SK-N-SH (cell line): ENCODE data around the gene APOC3. TPM values are rescaled to one million over a fixed set of nuclear protein-coding genes. Genes with fewer than 3 reads are reported as not detected.

Source experiments
- CTCF ChIA-PET: fragments of 300-600, 350-600 bp; formaldehyde crosslinking; extraction: SDS; loops from one replicate; lab custom pipeline; 2021; lab: Yijun Ruan, JAX
- POLR2A ChIA-PET: fragments of 350-600 bp; sonication (Branson Sonifier 250); formaldehyde crosslinking; extraction: SDS; loops from one replicate; lab custom pipeline; 2020; ENCODE audit warnings: antibody characterized with exemption, inconsistent platforms; lab: Yijun Ruan, JAX
- DNase-seq: peaks from one replicate; pipeline ENCODE4 v3.0.0; 2012
- H2AFZ ChIP-seq: fragments of 200-600 bp; sonication (generic); 2 replicates; pipeline ENCODE4 v1.8.1; 2016; ENCODE audit warnings: antibody characterized with exemption, mild to moderate bottlenecking, low read depth
- H3F3A ChIP-seq: fragments of 200-600 bp; sonication (generic); replicated peaks from 2 replicates; pipeline ENCODE3; 2016; ENCODE audit warnings: antibody characterized with exemption, mild to moderate bottlenecking; ENCODE audit not compliant: insufficient read depth
- H3K27ac ChIP-seq, 2 experiments: fragments of 200-500 bp in 1 of 2; fragments of 200-600 bp in 1 of 2; sonication (Bioruptor generic) in 1 of 2; sonication (generic), shearing (Covaris generic) in 1 of 2; 2 replicates each; pipeline versions ENCODE4 v1.5.1 to v1.6.1; 2014 to 2016; ENCODE audit warnings: low read depth in 2 of 2, inconsistent platforms in 1 of 2, low read length in 1 of 2, mild to moderate bottlenecking in 1 of 2, mixed read lengths in 1 of 2
- H3K27me3 ChIP-seq: fragments of 200-600 bp; sonication (generic), shearing (Covaris generic); 2 replicates; pipeline ENCODE4 v1.6.1; 2016; ENCODE audit warnings: mixed run types; ENCODE audit not compliant: insufficient read depth
- H3K36me3 ChIP-seq, 2 experiments: fragments of 200-500 bp in 1 of 2; fragments of 200-600 bp in 1 of 2; sonication (Bioruptor generic) in 1 of 2; sonication (generic) in 1 of 2; replicated peaks in 1 of 2; 2 replicates each; pipeline versions ENCODE3 to v1.5.1; 2014 to 2016; ENCODE audit warnings: low read length in 1 of 2, mild to moderate bottlenecking in 1 of 2; ENCODE audit not compliant: insufficient read depth in 2 of 2, control insufficient read depth in 1 of 2
- H3K4me1 ChIP-seq, 2 experiments: fragments of 200-500 bp in 1 of 2; fragments of 200-600 bp in 1 of 2; sonication (Bioruptor generic) in 1 of 2; sonication (generic), shearing (Covaris generic) in 1 of 2; 2 replicates each; pipeline versions ENCODE4 v1.5.1 to v1.6.1; 2014 to 2016; ENCODE audit warnings: low read depth in 1 of 2, low read length in 1 of 2, mixed run types in 1 of 2; ENCODE audit not compliant: insufficient read depth in 2 of 2, control insufficient read depth in 1 of 2
- H3K4me2 ChIP-seq: fragments of 200-600 bp; sonication (generic), shearing (Covaris generic); 2 replicates; pipeline ENCODE4 v1.6.1; 2017; ENCODE audit warnings: mixed run types
- H3K4me3 ChIP-seq, 2 experiments: fragments of 200-500 bp in 1 of 2; fragments of 200-600 bp in 1 of 2; sonication (Bioruptor generic) in 1 of 2; sonication (generic), shearing (Covaris generic) in 1 of 2; 2 replicates each; pipeline versions ENCODE4 v1.5.1 to v1.8.1; 2014 to 2016; ENCODE audit warnings: low read depth in 2 of 2, inconsistent platforms in 1 of 2, low read length in 1 of 2, mild to moderate bottlenecking in 1 of 2, mixed read lengths in 1 of 2, moderate library complexity in 1 of 2
- H3K79me2 ChIP-seq: fragments of 200-600 bp; sonication (generic); 2 replicates; pipeline ENCODE4 v1.8.1; 2017; ENCODE audit warnings: mild to moderate bottlenecking; ENCODE audit not compliant: insufficient read depth
- H3K9ac ChIP-seq: fragments of 200-600 bp; sonication (generic); 2 replicates; pipeline ENCODE4 v1.6.1; 2017; ENCODE audit warnings: mixed run types
- H3K9me2 ChIP-seq: fragments of 200-600 bp; sonication (generic); 2 replicates; pipeline ENCODE4 v1.6.1; 2017; ENCODE audit warnings: mixed run types
- H3K9me3 ChIP-seq: fragments of 200-600 bp; sonication (generic); 2 replicates; pipeline ENCODE4 v1.6.1; 2017; ENCODE audit warnings: mixed run types, mild to moderate bottlenecking, moderate library complexity
- H4K20me1 ChIP-seq: fragments of 200-600 bp; sonication (generic); 2 replicates; pipeline ENCODE4 v1.6.1; 2017; ENCODE audit warnings: mild to moderate bottlenecking, mixed run types; ENCODE audit not compliant: insufficient read depth
- FOXJ3 ChIP-seq: sonication (generic); formaldehyde crosslinking; IDR thresholded peaks from 2 replicates; pipeline ENCODE4 v1.5.1; 2020; ENCODE audit warnings: mild to moderate bottlenecking, missing genetic modification reagents
- FOXM1 ChIP-seq: IDR thresholded peaks from 2 replicates; pipeline ENCODE4 v1.4.0; 2012; ENCODE audit warnings: low read depth, mild to moderate bottlenecking
- GABPA ChIP-seq: IDR thresholded peaks from 2 replicates; pipeline ENCODE4 v1.4.0; 2012; ENCODE audit warnings: low read depth, mild to moderate bottlenecking
- GATA2 ChIP-seq: sonication (generic); formaldehyde crosslinking; IDR thresholded peaks from 2 replicates; pipeline ENCODE4 v1.5.0; 2020; ENCODE audit warnings: mild to moderate bottlenecking, missing genetic modification reagents
- JUND ChIP-seq: IDR thresholded peaks from 2 replicates; pipeline ENCODE4 v1.4.0; 2012
- POLR2AphosphoS5 ChIP-seq: IDR thresholded peaks from 2 replicates; pipeline ENCODE4 v1.6.1; 2012; ENCODE audit warnings: low read depth, low read length
- SIN3A ChIP-seq: IDR thresholded peaks from 2 replicates; pipeline ENCODE4 v1.6.1; 2012; ENCODE audit warnings: low read depth, mild to moderate bottlenecking, low read length, moderate library complexity, borderline replicate concordance
- ZBTB33 ChIP-seq: IDR thresholded peaks from 2 replicates; pipeline ENCODE4 v1.4.0; 2012; ENCODE audit warnings: low read depth, borderline replicate concordance
- WGBS: methylation state at CpG from one replicate; pipeline ENCODE4 v1.1.6; 2017; ENCODE audit warnings: low lambda C conversion rate; 5-methylcytosine and 5-hydroxymethylcytosine counted together
- polyA plus RNA-seq, 3 experiments: library from polyadenylated mRNA; depleted of rRNA; stranded (reverse); fragments of >200 nt; gene quantifications; 2 replicates each; pipeline ENCODE4 v1.2.3, GENCODE V29; 2012

Gene APOC3
- polyA plus RNA-seq, 1 of the 3 experiments (the other 2 are of a cell fraction): not detected

DNA sequence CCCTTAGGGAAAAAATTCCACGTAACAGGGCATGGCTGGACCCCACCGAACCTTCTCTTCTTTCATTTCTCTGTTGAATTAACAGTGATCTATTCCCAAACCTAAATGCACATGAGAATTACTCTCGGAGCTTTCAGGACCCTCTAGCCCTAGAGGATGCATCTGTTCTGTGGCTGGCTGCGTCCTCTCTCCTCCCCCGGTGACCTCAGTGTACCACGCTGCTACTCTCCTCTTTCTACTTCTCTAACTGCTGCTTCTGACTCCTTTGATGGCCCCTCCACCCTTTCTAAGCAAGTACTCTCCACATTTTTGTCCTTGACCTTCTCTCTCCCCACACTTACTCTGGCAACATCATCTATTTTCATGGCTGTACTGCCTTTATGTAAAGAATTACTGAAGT lies 19.8 kb downstream of the APOC3 start:
- POLR2A ChIA-PET: interaction anchor here (0.6 kb wide), 1 partner anchor 229 kb away, joined by 3 read pairs; no protein-coding TSS in a partner anchor
- WGBS: 95% methylated on average over 6 of the region's 6 CpGs

GRCh38 chr11:116851626-116852025 lies 21.9 kb downstream of the APOC3 start:
- POLR2A ChIA-PET: no interaction called here
- Histone ChIP-seq H4K20me1 (no peaks in the 10 kb centered on the region), H3K9me3 (no peaks in the 10 kb centered on the region), H3K9me2 (no peaks in the 10 kb centered on the region), H2AFZ (no peak overlapping the region), H3F3A (peaks cover 31% of the 10 kb centered on the region), H3K27ac (no peak overlapping the region), H3K4me2 (no peak overlapping the region), H3K9ac (no peak overlapping the region), H3K27me3 (no peaks in the 10 kb centered on the region), H3K4me1 (peaks cover 2 to 33% of the 10 kb centered on the region in 2 experiments; a peak in 3 of 4 replicates)
- 98% methylated on average over 7 of the region's 7 CpGs for WGBS
- TF ChIP-seq FOXM1 (no peak), POLR2AphosphoS5 (no peak), FOXJ3 (no peak), ZBTB33 (no peak), GATA2 (CRISPR knock-in tag) (no peak)
- TF ChIP-seq, all 33 proteins: peak for 0
- H3K79me2 ChIP-seq: no peaks in the 10 kb centered on the region
- CTCF ChIA-PET: interaction anchor here (1.2 to 2.0 kb wide), 4 partner anchors 16 to 254 kb away, joined by 3 to 8 read pairs (median 6); partner anchors contain the start of gene APOA5
- H3K36me3 ChIP-seq: peaks cover 7 to 21% of the 10 kb centered on the region in 2 experiments
- DNase-seq: no peak
- H3K4me3 ChIP-seq: no peak overlapping the region

More for the DNA sequence above, 19.8 kb downstream of the APOC3 start:
- CTCF ChIA-PET: interaction anchor here (1.3 kb wide), 1 partner anchor 13 kb away, joined by 4 read pairs; no protein-coding TSS in a partner anchor
- TF ChIP-seq GABPA: no peak
- Histone ChIP-seq H2AFZ (no peak overlapping the region), H3K27me3 (no peaks in the 10 kb centered on the region), H3F3A (peaks cover 27% of the 10 kb centered on the region), H4K20me1 (no peaks in the 10 kb centered on the region), H3K9me2 (no peaks in the 10 kb centered on the region), H3K4me1 (peaks cover 0 to 32% of the 10 kb centered on the region in 2 experiments; a peak in 3 of 4 replicates), H3K27ac (no peak overlapping the region), H3K4me3 (no peak overlapping the region), H3K4me2 (no peak overlapping the region), H3K9me3 (no peaks in the 10 kb centered on the region), H3K9ac (no peak overlapping the region), H3K79me2 (no peaks in the 10 kb centered on the region), H3K36me3 (peaks cover 8 to 39% of the 10 kb centered on the region in 2 experiments)
- DNase-seq: no peak

DNA sequence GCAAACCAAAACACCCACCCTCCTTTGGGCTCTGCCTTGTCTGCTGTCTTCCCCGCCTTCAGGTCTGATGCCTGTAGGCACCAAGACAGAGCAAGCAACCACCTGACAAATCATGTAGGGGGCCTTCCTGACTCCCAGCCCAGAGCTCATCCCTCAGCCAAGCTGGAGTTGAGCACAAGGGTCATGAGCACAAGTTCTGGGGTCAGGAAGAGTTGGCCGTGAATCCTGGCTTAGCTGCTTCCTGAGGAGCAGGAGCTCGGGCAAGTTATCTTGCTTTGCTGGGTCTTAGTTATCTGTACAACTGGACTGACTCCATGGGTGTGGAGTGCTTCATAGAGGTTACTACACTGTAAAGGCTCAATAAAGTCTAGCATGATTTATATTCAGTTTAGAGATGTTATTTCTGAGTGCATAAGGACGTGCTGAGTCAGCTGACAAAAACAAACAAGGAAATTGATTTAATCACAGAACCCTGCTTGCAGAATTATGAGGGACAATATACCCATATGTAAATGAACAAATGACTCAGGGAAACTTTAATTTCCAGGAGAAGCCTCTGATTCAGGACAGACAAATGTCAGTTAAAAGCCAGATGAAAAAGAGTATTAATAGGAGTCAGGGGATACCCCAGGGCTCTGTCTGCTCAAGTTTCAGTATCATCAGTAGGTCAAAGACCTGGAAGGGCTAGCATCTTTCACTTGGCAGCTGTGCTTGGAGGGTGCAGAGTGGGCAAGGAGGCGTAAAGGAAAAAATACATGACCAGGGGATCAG lies 22.7 kb downstream of the APOC3 start:
- no peaks in the 10 kb centered on the region for H3K79me2 ChIP-seq
- H3K4me3 ChIP-seq: no peak overlapping the region
- no peak overlapping the region for H2AFZ ChIP-seq
- no peaks in the 10 kb centered on the region for H3K9me2 ChIP-seq
- no peaks in the 10 kb centered on the region for H3K27me3 ChIP-seq
- 89% methylated on average over 4 of the region's 5 CpGs for WGBS
- TF ChIP-seq SIN3A: no peak
- no peak for TF ChIP-seq JUND
- CTCF ChIA-PET: interaction anchor here (1.0 to 2.0 kb wide), 4 partner anchors 16 to 253 kb away, joined by 3 to 7 read pairs (median 4); no protein-coding TSS in a partner anchor
- no peak overlapping the region for H3K9ac ChIP-seq
- H3K4me1 ChIP-seq: peaks cover 4 to 33% of the 10 kb centered on the region in 2 experiments
- H3K9me3 ChIP-seq: no peaks in the 10 kb centered on the region
- H3K36me3 ChIP-seq: peaks cover 7 to 20% of the 10 kb centered on the region in 2 experiments
- no peaks in the 10 kb centered on the region for H4K20me1 ChIP-seq
- peaks cover 31% of the 10 kb centered on the region for H3F3A ChIP-seq
- peak overlapping the region in 1 of 2 experiments; percentile 79; a peak in 2 of 4 replicates for H3K27ac ChIP-seq
- DNase-seq: no peak
- POLR2A ChIA-PET: no interaction called here
- H3K4me2 ChIP-seq: peak overlapping the region; percentile 16
